GM12873 (cell line): Measurements from ENCODE around the gene RBM43.

Experiments used
- CTCF ChIP-seq: IDR thresholded peaks from 2 replicates; pipeline ENCODE4 v1.5.1; 2012; ENCODE audit warnings: low read depth, mild to moderate bottlenecking, moderate library complexity, low read length, control low read depth; ENCODE audit not compliant: insufficient read depth; ENCODE audit errors: missing control alignments

The RBM43 gene

GRCh38 chr2:151264157-151264825 is 2.6 kb upstream of the RBM43 start:
- no peak for TF ChIP-seq CTCF

GRCh38 chr2:151262629-151263028 is 966 bp upstream of the RBM43 start:
- no peak for TF ChIP-seq CTCF

GRCh38 chr2:151261977-151262291 is 271 bp upstream of the RBM43 start:
- no peak for TF ChIP-seq CTCF

GRCh38 chr2:151260573-151261230 is 961 bp downstream of the RBM43 start:
- no peak for TF ChIP-seq CTCF

- no peak for TF ChIP-seq CTCF
Measured at GRCh38 chr2:151258121-151258520, 3.5 kb downstream of the RBM43 start.

- TF ChIP-seq CTCF, result no peak
Measured at GRCh38 chr2:151252646-151253045, 9.0 kb downstream of the RBM43 start.

GRCh38 chr2:151251012-151251411 is 10.7 kb downstream of the RBM43 start:
- no peak for TF ChIP-seq CTCF
